Neural cell (in vitro differentiated cells): ENCODE data around the gene ACAN.

Source experiments
- CTCF ChIP-seq: fragments of 450-650 bp; IDR thresholded peaks from 2 replicates; pipeline ENCODE4 v1.5.1; 2014; ENCODE audit warnings: antibody characterized with exemption, mild to moderate bottlenecking, moderate library complexity; ENCODE audit not compliant: poor library complexity, severe bottlenecking
- EP300 ChIP-seq: fragments of 450-650 bp; conservative IDR thresholded peaks from 2 replicates; pipeline ENCODE4 v1.6.1; 2014; ENCODE audit warnings: antibody characterized with exemption, mild to moderate bottlenecking, moderate library complexity; ENCODE audit not compliant: poor library complexity, severe bottlenecking
- EZH2 ChIP-seq: fragments of 200-600, 300-800 bp; shearing (Covaris generic), sonication (generic); IDR thresholded peaks from 2 replicates; pipeline ENCODE4 v1.6.1; 2014; ENCODE audit warnings: antibody characterized with exemption, low read length, borderline replicate concordance, mild to moderate bottlenecking; ENCODE audit not compliant: insufficient read depth, poor library complexity, severe bottlenecking
- RAD21 ChIP-seq: fragments of 450-650 bp; conservative IDR thresholded peaks from 2 replicates; pipeline ENCODE4 v1.6.1; 2014; ENCODE audit warnings: antibody characterized with exemption, mild to moderate bottlenecking, moderate library complexity
- REST ChIP-seq: IDR thresholded peaks from 2 replicates; pipeline ENCODE4 v1.6.1; 2012; ENCODE audit warnings: borderline replicate concordance

- TF ChIP-seq CTCF (no peak), EP300 (no peak), REST (no peak), EZH2 (no peak), RAD21 (no peak)
These were observed 98.4 kb downstream of the ACAN start for GRCh38 chr15:88901508-88902220.
